Loucy (cell line): ENCODE results near the gene STARD8.

Experiments
- H2AFZ ChIP-seq: fragments of 200-600 bp; sonication (generic); 2 replicates; pipeline ENCODE4 v1.6.0; 2016; ENCODE audit warnings: antibody characterized with exemption, mild to moderate bottlenecking, low read length, moderate library complexity
- H3F3A ChIP-seq: fragments of 200-600 bp; 2 replicates; pipeline ENCODE4 v1.6.0; 2016; ENCODE audit warnings: antibody characterized with exemption, low read depth, mild to moderate bottlenecking
- H3K27me3 ChIP-seq: fragments of 200-600 bp; sonication (generic); 2 replicates; pipeline ENCODE4 v1.6.1; 2014; ENCODE audit warnings: low read length, mild to moderate bottlenecking; ENCODE audit not compliant: insufficient read depth, poor library complexity, severe bottlenecking
- H3K36me3 ChIP-seq: fragments of 200-600 bp; sonication (generic); 2 replicates; pipeline ENCODE4 v1.6.1; 2016; ENCODE audit warnings: low read length; ENCODE audit not compliant: insufficient read depth
- H3K4me1 ChIP-seq: fragments of 200-600 bp; sonication (generic); 2 replicates; pipeline ENCODE4 v1.5.1; 2014; ENCODE audit warnings: low read length, mild to moderate bottlenecking; ENCODE audit not compliant: insufficient read depth, poor library complexity, severe bottlenecking
- H3K4me2 ChIP-seq: fragments of 200-600 bp; sonication (generic); 2 replicates; pipeline ENCODE4 v1.6.0; 2014; ENCODE audit warnings: antibody characterized with exemption, low read length, low read depth, mild to moderate bottlenecking; ENCODE audit not compliant: poor library complexity, severe bottlenecking
- H3K4me3 ChIP-seq: fragments of 200-600 bp; sonication (generic); 2 replicates; pipeline ENCODE4 v1.5.1; 2014; ENCODE audit warnings: low read length, mild to moderate bottlenecking, mixed read lengths; ENCODE audit not compliant: poor library complexity, severe bottlenecking
- H3K79me2 ChIP-seq: fragments of 200-600 bp; sonication (generic); 2 replicates; pipeline ENCODE4 v1.6.1; 2014; ENCODE audit warnings: low read length; ENCODE audit not compliant: insufficient read depth
- H3K9ac ChIP-seq: fragments of 200-600 bp; sonication (generic); 2 replicates; pipeline ENCODE4 v1.6.0; 2014; ENCODE audit warnings: mild to moderate bottlenecking, low read depth, low read length, moderate library complexity; ENCODE audit not compliant: poor library complexity, severe bottlenecking
- H3K9me2 ChIP-seq: fragments of 200-600 bp; sonication (generic); replicated peaks from 2 replicates; pipeline ENCODE4 v1.6.1; 2016; ENCODE audit warnings: low read depth, low read length, mixed read lengths
- H3K9me3 ChIP-seq: fragments of 200-600 bp; sonication (generic); 2 replicates; pipeline ENCODE4 v1.6.1; 2014; ENCODE audit warnings: mild to moderate bottlenecking, antibody characterized with exemption, low read length, low read depth; ENCODE audit not compliant: insufficient read depth
- H4K20me1 ChIP-seq: fragments of 200-600 bp; sonication (generic); 2 replicates; pipeline ENCODE4 v1.6.0; 2014; ENCODE audit warnings: antibody characterized with exemption, low read length, mild to moderate bottlenecking; ENCODE audit not compliant: insufficient read depth, poor library complexity, severe bottlenecking
- CTCF ChIP-seq: fragments of 200-600 bp; sonication (generic); conservative IDR thresholded peaks from 2 replicates; pipeline ENCODE4 v1.5.1; 2014; ENCODE audit warnings: mild to moderate bottlenecking, antibody characterized with exemption, low read length
- EZH2phosphoT487 ChIP-seq: fragments of 200-600 bp; IDR thresholded peaks from 2 replicates; pipeline ENCODE4 v1.6.1; 2018; ENCODE audit warnings: antibody characterized with exemption, mild to moderate bottlenecking, moderate library complexity, borderline replicate concordance

STARD8 gene

DNA sequence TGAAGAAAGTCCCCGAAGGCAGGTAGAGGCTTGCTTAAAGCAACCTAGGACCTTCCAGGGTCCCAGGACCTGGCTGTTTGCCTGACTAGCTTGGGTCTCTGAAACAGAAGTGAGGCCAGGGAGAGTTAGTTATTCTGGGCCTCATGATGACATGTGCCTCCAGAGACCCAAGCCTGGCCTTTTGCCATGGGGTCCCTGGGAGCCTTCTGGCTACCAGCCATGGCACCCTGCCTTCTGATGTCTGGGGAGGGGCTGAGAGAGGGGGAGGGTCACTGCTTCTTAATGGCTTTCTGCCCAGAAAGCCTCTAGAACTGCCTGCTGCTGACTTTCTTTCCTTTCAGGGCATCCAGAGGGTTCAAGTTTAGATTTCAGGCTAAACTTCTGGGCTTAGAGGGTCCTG, 1.0 kb upstream of the STARD8 start:
- TF ChIP-seq CTCF = no peak
- no peak for TF ChIP-seq EZH2phosphoT487

DNA sequence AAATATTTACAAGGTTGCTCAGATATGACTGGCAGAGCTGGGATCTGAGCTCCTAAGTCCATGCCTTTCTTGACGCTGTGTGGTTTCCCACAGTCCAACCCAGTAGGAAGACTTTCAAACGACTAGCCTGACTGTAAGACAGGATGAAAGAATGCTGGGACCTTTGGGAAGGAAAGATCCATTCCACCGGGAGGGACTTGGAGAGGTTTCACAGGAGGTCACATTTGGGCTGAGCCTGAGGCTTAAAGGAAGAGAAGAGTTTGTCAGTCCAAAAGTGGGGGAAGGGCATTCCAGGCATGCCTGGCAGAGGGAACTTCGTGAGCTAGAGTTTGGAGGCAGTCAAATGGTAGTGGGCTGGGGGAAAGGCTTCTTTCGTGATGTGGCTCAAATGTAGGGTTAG, 1.5 kb downstream of the STARD8 start:
- Histone ChIP-seq H3K4me2 (no peak overlapping the region), H3K27me3 (no peaks in the 10 kb centered on the region), H3K79me2 (no peaks in the 10 kb centered on the region), H3K9me2 (no peaks in the 10 kb centered on the region), H4K20me1 (no peaks in the 10 kb centered on the region), H3K36me3 (no peaks in the 10 kb centered on the region), H3K9me3 (no peaks in the 10 kb centered on the region), H3K9ac (no peak overlapping the region), H3K4me3 (no peak overlapping the region), H3K4me1 (no peaks in the 10 kb centered on the region), H2AFZ (no peak overlapping the region), H3F3A (no peaks in the 10 kb centered on the region)
- no peak for TF ChIP-seq EZH2phosphoT487
- no peak for TF ChIP-seq CTCF

More for the DNA sequence above, 1.0 kb upstream of the STARD8 start:
- H3K4me3 ChIP-seq = no peak overlapping the region
- H3K79me2 ChIP-seq = no peaks in the 10 kb centered on the region
- H4K20me1 ChIP-seq = no peaks in the 10 kb centered on the region
- no peaks in the 10 kb centered on the region for H3K4me1 ChIP-seq
- H3K27me3 ChIP-seq = no peaks in the 10 kb centered on the region
- no peak overlapping the region for H3K4me2 ChIP-seq
- H3K9me3 ChIP-seq = no peaks in the 10 kb centered on the region
- no peak overlapping the region for H2AFZ ChIP-seq
- no peaks in the 10 kb centered on the region for H3F3A ChIP-seq
- no peak overlapping the region for H3K9ac ChIP-seq
- H3K36me3 ChIP-seq = no peaks in the 10 kb centered on the region
- H3K9me2 ChIP-seq = no peaks in the 10 kb centered on the region

DNA sequence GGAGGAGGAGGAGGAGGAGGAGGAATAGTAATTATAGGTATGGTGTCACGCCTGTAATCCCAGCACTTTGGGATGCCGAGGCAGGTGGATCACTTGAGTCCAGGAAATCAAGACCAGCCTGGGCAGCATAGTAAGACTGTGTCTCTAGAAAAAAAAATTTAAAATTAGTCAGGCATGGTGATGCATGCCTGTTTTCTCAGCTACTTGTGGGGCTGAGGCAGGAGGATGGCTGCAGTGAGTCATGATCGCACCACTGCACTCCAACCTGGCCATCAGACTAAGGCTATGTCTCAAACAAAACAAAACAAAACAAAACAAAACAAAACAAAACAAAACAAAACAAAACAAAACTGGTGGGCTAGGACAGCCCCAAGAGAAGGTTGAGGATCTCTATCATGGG, 3.0 kb downstream of the STARD8 start:
- no peak overlapping the region for H3K9ac ChIP-seq

More for the DNA sequence above, 3.0 kb downstream of the STARD8 start:
- Histone ChIP-seq H3K36me3 (no peaks in the 10 kb centered on the region), H2AFZ (no peak overlapping the region), H3K9me3 (no peaks in the 10 kb centered on the region), H4K20me1 (no peaks in the 10 kb centered on the region), H3K27me3 (no peaks in the 10 kb centered on the region), H3K79me2 (no peaks in the 10 kb centered on the region), H3K4me1 (no peaks in the 10 kb centered on the region), H3K4me3 (no peak overlapping the region), H3K4me2 (no peak overlapping the region), H3F3A (no peaks in the 10 kb centered on the region), H3K9me2 (no peaks in the 10 kb centered on the region)
- no peak for TF ChIP-seq CTCF
- TF ChIP-seq EZH2phosphoT487 = no peak
